Stimulated activated naive CD8-positive, alpha-beta T cell treated with anti-CD3 and anti-CD28 coated beads, Interleukin-15, amount 100 ng/mL, for 72 hours (primary cell): ENCODE data around the gene LDLRAD4.

Experiments
- ATAC-seq: fragments of 150-1000 bp; cut with Tn5 transposase; 2 replicates; pipeline ENCODE4 v1.10.0; 2021; ENCODE audit warnings: mild to moderate bottlenecking, moderate library complexity
- DNase-seq, 2 donors: peaks; one replicate each; pipeline ENCODE4 v3.0.0; 2021 to 2022
- H3K27ac Mint-ChIP-seq, 2 donors: one replicate each; pipeline ENCODE4 v1.8.0; 2022; ENCODE audit warnings: mild to moderate bottlenecking in 2 of 2, mixed read lengths in 2 of 2, moderate library complexity in 2 of 2
- H3K27me3 Mint-ChIP-seq: one replicate; pipeline ENCODE4 v1.8.0; 2022; ENCODE audit warnings: mixed read lengths
- H3K4me1 Mint-ChIP-seq: one replicate; pipeline ENCODE4 v1.8.0; 2022; ENCODE audit warnings: mild to moderate bottlenecking, mixed read lengths
- H3K4me3 Mint-ChIP-seq, 2 donors: one replicate each; pipeline ENCODE4 v1.8.0; 2022; ENCODE audit warnings: mild to moderate bottlenecking in 2 of 2, mixed read lengths in 2 of 2, moderate library complexity in 1 of 2
- H3K9me3 Mint-ChIP-seq, 2 donors: one replicate each; pipeline ENCODE4 v1.8.0; 2022; ENCODE audit warnings: mixed read lengths in 2 of 2

Gene LDLRAD4

GRCh38 chr18:13618760-13619438 is 400.3 kb downstream of the LDLRAD4 start:
- peaks cover 59% of the 10 kb centered on the region for H3K4me1 Mint-ChIP-seq
- no peaks in the 10 kb centered on the region for H3K9me3 Mint-ChIP-seq
- ATAC-seq, result no peak
- H3K4me3 Mint-ChIP-seq, result no peak overlapping the region
- DNase-seq, result no peak
- peak overlapping the region in 1 of 2 donors; percentile 15 for H3K27ac Mint-ChIP-seq
- no peaks in the 10 kb centered on the region for H3K27me3 Mint-ChIP-seq

- H3K4me1 Mint-ChIP-seq, result peaks cover 53% of the 10 kb centered on the region
- no peak overlapping the region for H3K4me3 Mint-ChIP-seq
- no peak overlapping the region for H3K27ac Mint-ChIP-seq
- peak; percentile 16 for ATAC-seq
- no peak for DNase-seq
- H3K27me3 Mint-ChIP-seq, result no peaks in the 10 kb centered on the region
- H3K9me3 Mint-ChIP-seq, result no peaks in the 10 kb centered on the region
Observed at GRCh38 chr18:13619505-13620205, 401.1 kb downstream of the LDLRAD4 start.

GRCh38 chr18:13620206-13620672 is 401.7 kb downstream of the LDLRAD4 start:
- no peaks in the 10 kb centered on the region for H3K9me3 Mint-ChIP-seq
- H3K27ac Mint-ChIP-seq, result peak overlapping the region in 1 of 2 donors; percentile 88
- DNase-seq (no peak), ATAC-seq (no peak)
- H3K4me3 Mint-ChIP-seq, result no peak overlapping the region
- no peaks in the 10 kb centered on the region for H3K27me3 Mint-ChIP-seq
- peaks cover 53% of the 10 kb centered on the region for H3K4me1 Mint-ChIP-seq

- no peaks in the 10 kb centered on the region for H3K27me3 Mint-ChIP-seq
- no peak for ATAC-seq
- no peaks in the 10 kb centered on the region for H3K9me3 Mint-ChIP-seq
- no peak for DNase-seq
- no peak overlapping the region for H3K4me3 Mint-ChIP-seq
- H3K27ac Mint-ChIP-seq, result peak overlapping the region in 1 of 2 donors; percentile 88
- peaks cover 49% of the 10 kb centered on the region for H3K4me1 Mint-ChIP-seq
Observed at GRCh38 chr18:13620818-13621445, 402.4 kb downstream of the LDLRAD4 start.

- no peaks in the 10 kb centered on the region for H3K27me3 Mint-ChIP-seq
- DNase-seq (no peak), ATAC-seq (no peak)
- H3K4me1 Mint-ChIP-seq, result peaks cover 49% of the 10 kb centered on the region
- H3K27ac Mint-ChIP-seq, result peak overlapping the region in 1 of 2 donors; percentile 89
- no peaks in the 10 kb centered on the region for H3K9me3 Mint-ChIP-seq
- no peak overlapping the region for H3K4me3 Mint-ChIP-seq
Observed at GRCh38 chr18:13621446-13621849, 402.9 kb downstream of the LDLRAD4 start.

GRCh38 chr18:13621886-13622619 is 403.5 kb downstream of the LDLRAD4 start:
- Mint-ChIP-seq H3K9me3 (no peaks in the 10 kb centered on the region), H3K27ac (no peak overlapping the region), H3K4me1 (peaks cover 48% of the 10 kb centered on the region), H3K27me3 (no peaks in the 10 kb centered on the region), H3K4me3 (no peak overlapping the region)
- ATAC-seq (no peak), DNase-seq (no peak)

GRCh38 chr18:13622751-13623150 is 404.2 kb downstream of the LDLRAD4 start:
- H3K4me1 Mint-ChIP-seq, result peaks cover 48% of the 10 kb centered on the region
- no peak for ATAC-seq
- DNase-seq, result no peak
- no peaks in the 10 kb centered on the region for H3K9me3 Mint-ChIP-seq
- no peak overlapping the region for H3K4me3 Mint-ChIP-seq
- H3K27me3 Mint-ChIP-seq, result no peaks in the 10 kb centered on the region
- no peak overlapping the region for H3K27ac Mint-ChIP-seq

- peaks cover 48% of the 10 kb centered on the region for H3K4me1 Mint-ChIP-seq
- no peak overlapping the region for H3K4me3 Mint-ChIP-seq
- H3K9me3 Mint-ChIP-seq, result no peaks in the 10 kb centered on the region
- no peak for ATAC-seq
- DNase-seq, result no peak
- H3K27me3 Mint-ChIP-seq, result no peaks in the 10 kb centered on the region
- no peak overlapping the region for H3K27ac Mint-ChIP-seq
Observed at GRCh38 chr18:13623348-13623747, 404.8 kb downstream of the LDLRAD4 start.

- ATAC-seq, result no peak
- Mint-ChIP-seq H3K9me3 (no peaks in the 10 kb centered on the region), H3K27me3 (no peaks in the 10 kb centered on the region), H3K27ac (peak overlapping the region; percentile 38 to 59), H3K4me3 (no peak overlapping the region), H3K4me1 (peaks cover 48% of the 10 kb centered on the region)
- DNase-seq, result no peak
Observed at GRCh38 chr18:13623871-13624270, 405.3 kb downstream of the LDLRAD4 start.

GRCh38 chr18:13624563-13625237 is 406.1 kb downstream of the LDLRAD4 start:
- no peak overlapping the region for H3K27ac Mint-ChIP-seq

GRCh38 chr18:13625355-13625754 is 406.8 kb downstream of the LDLRAD4 start:
- Mint-ChIP-seq H3K27ac (peak overlapping the region in 1 of 2 donors; percentile 84), H3K4me1 (peaks cover 54% of the 10 kb centered on the region)

More at GRCh38 chr18:13624563-13625237, 406.1 kb downstream of the LDLRAD4 start:
- Mint-ChIP-seq H3K9me3 (no peaks in the 10 kb centered on the region), H3K27me3 (no peaks in the 10 kb centered on the region), H3K4me3 (no peak overlapping the region), H3K4me1 (peaks cover 51% of the 10 kb centered on the region)
- DNase-seq (no peak), ATAC-seq (no peak)

GRCh38 chr18:13625843-13626543 is 407.4 kb downstream of the LDLRAD4 start:
- no peaks in the 10 kb centered on the region for H3K27me3 Mint-ChIP-seq
- ATAC-seq (no peak), DNase-seq (no peak)
- H3K4me3 Mint-ChIP-seq, result no peak overlapping the region
- no peaks in the 10 kb centered on the region for H3K9me3 Mint-ChIP-seq
- peak overlapping the region in 1 of 2 donors; percentile 71 for H3K27ac Mint-ChIP-seq
- peaks cover 51% of the 10 kb centered on the region for H3K4me1 Mint-ChIP-seq

More at GRCh38 chr18:13625355-13625754, 406.8 kb downstream of the LDLRAD4 start:
- Mint-ChIP-seq H3K27me3 (no peaks in the 10 kb centered on the region), H3K4me3 (no peak overlapping the region), H3K9me3 (no peaks in the 10 kb centered on the region)
- DNase-seq, result no peak
- ATAC-seq, result peak; percentile 31

- H3K4me1 Mint-ChIP-seq, result peaks cover 51% of the 10 kb centered on the region
- H3K4me3 Mint-ChIP-seq, result no peak overlapping the region
- H3K27me3 Mint-ChIP-seq, result no peaks in the 10 kb centered on the region
- H3K27ac Mint-ChIP-seq, result no peak overlapping the region
- DNase-seq (no peak), ATAC-seq (no peak)
- no peaks in the 10 kb centered on the region for H3K9me3 Mint-ChIP-seq
Observed at GRCh38 chr18:13626544-13626908, 408.0 kb downstream of the LDLRAD4 start.

GRCh38 chr18:13627639-13628038 is 409.1 kb downstream of the LDLRAD4 start:
- H3K27ac Mint-ChIP-seq, result no peak overlapping the region
- H3K9me3 Mint-ChIP-seq, result no peaks in the 10 kb centered on the region

More at GRCh38 chr18:13627639-13628038, 409.1 kb downstream of the LDLRAD4 start:
- no peak for ATAC-seq
- Mint-ChIP-seq H3K4me3 (no peak overlapping the region), H3K4me1 (peaks cover 51% of the 10 kb centered on the region), H3K27me3 (no peaks in the 10 kb centered on the region)
- DNase-seq, result no peak
